H9 (cell line): ENCODE results near the gene BEX1. TPM values are rescaled to one million over a fixed set of nuclear protein-coding genes. Genes with fewer than 3 reads are reported as not detected.

Source experiments
- DNase-seq: peaks from one replicate; pipeline ENCODE4 v3.0.0-alpha.2; 2017
- H2AFZ ChIP-seq: one replicate; pipeline ENCODE4 v1.6.1; 2013; ENCODE audit warnings: mild to moderate bottlenecking, low read length, control low read depth, moderate library complexity
- H2AK5ac ChIP-seq: 2 replicates; pipeline ENCODE4 v1.6.1; 2013; ENCODE audit warnings: low read length, control low read depth, mixed read lengths; ENCODE audit not compliant: insufficient read length
- H2BK120ac ChIP-seq: one replicate; pipeline ENCODE4 v1.6.1; 2013; ENCODE audit warnings: low read depth, mild to moderate bottlenecking, low read length, control low read depth, inconsistent platforms; ENCODE audit not compliant: poor library complexity, severe bottlenecking
- H2BK12ac ChIP-seq: 2 replicates; pipeline ENCODE4 v1.6.1; 2013; ENCODE audit warnings: low read length, control low read depth, mixed read lengths, low read depth; ENCODE audit not compliant: insufficient read length
- H2BK15ac ChIP-seq: 2 replicates; pipeline ENCODE4 v1.6.1; 2013; ENCODE audit warnings: low read depth, low read length, control low read depth
- H2BK20ac ChIP-seq: one replicate; pipeline ENCODE4 v1.6.1; 2013; ENCODE audit warnings: low read depth, mild to moderate bottlenecking, low read length, control low read depth, inconsistent platforms; ENCODE audit not compliant: poor library complexity, severe bottlenecking
- H2BK5ac ChIP-seq: 2 replicates; pipeline ENCODE4 v1.6.1; 2013; ENCODE audit warnings: low read length, control low read depth, mixed read lengths; ENCODE audit not compliant: insufficient read length
- H3K14ac ChIP-seq: 2 replicates; pipeline ENCODE4 v1.6.1; 2013; ENCODE audit warnings: low read length, control low read depth; ENCODE audit not compliant: insufficient read depth
- H3K18ac ChIP-seq: 2 replicates; pipeline ENCODE4 v1.6.1; 2013; ENCODE audit warnings: low read depth, mild to moderate bottlenecking, mixed read lengths, low read length, control low read depth; ENCODE audit not compliant: insufficient read length
- H3K23ac ChIP-seq: 2 replicates; pipeline ENCODE4 v1.6.1; 2013; ENCODE audit warnings: low read length, control low read depth, mixed read lengths, low read depth; ENCODE audit not compliant: insufficient read length
- H3K23me2 ChIP-seq: 2 replicates; pipeline ENCODE4 v1.6.1; 2013; ENCODE audit warnings: low read depth, mild to moderate bottlenecking, mixed read lengths, low read length, control low read depth; ENCODE audit not compliant: insufficient read length, poor library complexity, severe bottlenecking
- H3K27ac ChIP-seq: 2 replicates; pipeline ENCODE4 v1.5.1; 2013; ENCODE audit warnings: low read length, control low read depth, mixed read lengths, low read depth; ENCODE audit not compliant: insufficient read length
- H3K27me3 ChIP-seq: 2 replicates; pipeline ENCODE4 v1.6.1; 2013; ENCODE audit warnings: low read length, control low read depth, inconsistent platforms; ENCODE audit not compliant: insufficient read depth
- H3K4ac ChIP-seq: 2 replicates; pipeline ENCODE4 v1.6.1; 2013; ENCODE audit warnings: low read depth, mild to moderate bottlenecking, control low read depth, inconsistent platforms, low read length, moderate library complexity
- H3K4me1 ChIP-seq: 2 replicates; pipeline ENCODE4 v1.6.1; 2013; ENCODE audit warnings: low read length, control low read depth, inconsistent platforms; ENCODE audit not compliant: insufficient read depth
- H3K4me2 ChIP-seq: 2 replicates; pipeline ENCODE4 v1.6.1; 2013; ENCODE audit warnings: low read length, control low read depth, mixed read lengths; ENCODE audit not compliant: insufficient read length, insufficient read depth
- H3K56ac ChIP-seq: 2 replicates; pipeline ENCODE4 v1.6.1; 2013; ENCODE audit warnings: low read depth, mild to moderate bottlenecking, mixed read lengths, low read length, control low read depth; ENCODE audit not compliant: insufficient read length
- H3K79me1 ChIP-seq: 2 replicates; pipeline ENCODE4 v1.6.1; 2013; ENCODE audit warnings: low read depth, mild to moderate bottlenecking, moderate library complexity, low read length, control low read depth, inconsistent platforms; ENCODE audit not compliant: insufficient read depth, poor library complexity, severe bottlenecking
- H3K79me2 ChIP-seq: 2 replicates; pipeline ENCODE4 v1.6.1; 2013; ENCODE audit warnings: low read length, control low read depth, inconsistent platforms; ENCODE audit not compliant: insufficient read depth
- H3K9ac ChIP-seq: 2 replicates; pipeline ENCODE4 v1.6.1; 2013; ENCODE audit warnings: low read length, control low read depth, mixed read lengths; ENCODE audit not compliant: insufficient read length; ENCODE audit errors: extremely low read depth
- H3K9me3 ChIP-seq: one replicate; pipeline ENCODE4 v1.6.1; 2013; ENCODE audit warnings: low read depth, low read length, inconsistent platforms; ENCODE audit not compliant: control insufficient read depth
- H3T11ph ChIP-seq: one replicate; pipeline ENCODE4 v1.6.1; 2013; ENCODE audit warnings: mild to moderate bottlenecking, low read length, control low read depth, inconsistent platforms
- H4K20me1 ChIP-seq: one replicate; pipeline ENCODE4 v1.6.1; 2013; ENCODE audit not compliant: control insufficient read depth, insufficient read length, insufficient read depth
- H4K5ac ChIP-seq: 2 replicates; pipeline ENCODE4 v1.6.1; 2013; ENCODE audit warnings: low read depth, mild to moderate bottlenecking, mixed read lengths, low read length, control low read depth; ENCODE audit not compliant: insufficient read length
- H4K8ac ChIP-seq: replicated peaks from 2 replicates; pipeline ENCODE4 v1.6.1; 2013; ENCODE audit warnings: low read length, control low read depth, mixed read lengths, low read depth; ENCODE audit not compliant: insufficient read length
- H4K91ac ChIP-seq: 2 replicates; pipeline ENCODE4 v1.6.1; 2013; ENCODE audit warnings: low read depth, mild to moderate bottlenecking, moderate library complexity, mixed read lengths, low read length, control low read depth; ENCODE audit not compliant: insufficient read length
- H3K27ac Mint-ChIP-seq, 3 experiments: 2 replicates in 2 of 3; 3 replicates in 1 of 3; pipeline ENCODE4 v1.8.0; 2020 to 2021; ENCODE audit warnings: mixed read lengths in 3 of 3, mild to moderate bottlenecking in 1 of 3, moderate library complexity in 1 of 3
- H3K27me3 Mint-ChIP-seq: 2 replicates; pipeline ENCODE4 v1.8.0; 2021; ENCODE audit warnings: low read depth, mild to moderate bottlenecking, moderate library complexity, mixed read lengths
- H3K36me3 Mint-ChIP-seq, 3 experiments: 2 replicates in 2 of 3; 3 replicates in 1 of 3; pipeline ENCODE4 v1.8.0; 2020 to 2021; ENCODE audit warnings: low read depth in 3 of 3, mixed read lengths in 3 of 3; ENCODE audit not compliant: insufficient read depth in 1 of 3
- H3K4me1 Mint-ChIP-seq, 2 experiments: 2 replicates each; pipeline ENCODE4 v1.8.0; 2020; ENCODE audit warnings: mixed read lengths in 2 of 2
- H3K4me3 Mint-ChIP-seq, 2 experiments: 2 replicates in 1 of 2; 3 replicates in 1 of 2; pipeline ENCODE4 v1.8.0; 2020 to 2021; ENCODE audit warnings: mild to moderate bottlenecking in 2 of 2, mixed read lengths in 2 of 2, moderate library complexity in 1 of 2
- H3K9me3 Mint-ChIP-seq, 2 experiments: 2 replicates in 1 of 2; 3 replicates in 1 of 2; pipeline ENCODE4 v1.8.0; 2020; ENCODE audit warnings: mild to moderate bottlenecking in 2 of 2, mixed read lengths in 2 of 2, moderate library complexity in 1 of 2
- WGBS: extraction: QIAGEN DNeasy Blood & Tissue Kit; methylation state at CpG from one replicate; pipeline ENCODE4 v1.1.7; 2013; ENCODE audit warnings: missing lambda C conversion rate, low lambda C conversion rate, mixed read lengths; ENCODE audit not compliant: insufficient read length; ENCODE audit errors: extremely low coverage; 5-methylcytosine and 5-hydroxymethylcytosine counted together
- total RNA-seq: library from RNA; stranded (reverse); gene quantifications from 2 replicates; pipeline ENCODE4 v1.2.1, GENCODE V29; 2021
- TF ChIP-seq, protein P1 (sequence below): fragments of 200-600 bp; sonication (generic); conservative IDR thresholded peaks from 3 replicates; pipeline ENCODE4 v1.8.0; 2021; ENCODE audit warnings: antibody characterized with exemption, mild to moderate bottlenecking

The BEX1 gene
- total RNA-seq, 1 experiment from 2014 or later, result 51.7 TPM

DNA sequence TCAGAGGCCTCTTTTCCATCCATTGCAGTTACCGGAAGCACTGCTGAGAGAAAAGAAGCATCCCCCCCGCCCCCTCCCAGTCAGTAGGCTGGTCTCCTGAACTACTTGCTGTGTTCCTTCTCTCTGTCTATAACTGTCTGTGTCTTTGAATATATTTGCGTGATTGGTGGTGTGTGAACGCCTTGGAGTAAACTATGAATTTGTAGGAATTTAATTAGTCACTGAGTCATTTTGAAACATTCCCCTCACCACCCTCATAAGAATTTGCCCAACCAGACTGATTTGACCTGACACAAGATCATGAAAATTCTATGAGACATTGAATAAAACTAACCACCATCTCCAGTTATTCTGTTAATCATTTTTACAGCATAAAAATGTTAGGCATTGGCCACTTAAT, 35.7 kb upstream of the BEX1 start:
- H3K36me3 Mint-ChIP-seq, result no peaks in the 10 kb centered on the region; a peak in 2 of 7 replicates
- Histone ChIP-seq H3K4me1 (no peaks in the 10 kb centered on the region), H4K20me1 (no peaks in the 10 kb centered on the region), H2BK20ac (no peak overlapping the region), H3K4ac (no peak overlapping the region), H3K9me3 (peaks cover 10% of the 10 kb centered on the region), H3K23ac (no peak overlapping the region), H2BK15ac (no peak overlapping the region), H3K56ac (no peak overlapping the region), H2AK5ac (no peak overlapping the region), H3K27ac (no peak overlapping the region), H3K23me2 (no peaks in the 10 kb centered on the region), H2BK5ac (no peak overlapping the region), H4K5ac (no peak overlapping the region), H3K79me1 (no peaks in the 10 kb centered on the region), H2AFZ (no peak overlapping the region), H3K27me3 (no peaks in the 10 kb centered on the region), H2BK120ac (no peak overlapping the region), H4K8ac (no peak overlapping the region), H3K18ac (no peak overlapping the region), H4K91ac (no peak overlapping the region), H3K14ac (no peak overlapping the region), H3T11ph (no peak overlapping the region), H2BK12ac (no peak overlapping the region), H3K9ac (no peak overlapping the region), H3K79me2 (no peaks in the 10 kb centered on the region), H3K4me2 (no peak overlapping the region)
- peaks cover 11 to 12% of the 10 kb centered on the region in 2 experiments for H3K4me1 Mint-ChIP-seq
- H3K9me3 Mint-ChIP-seq, result peaks cover 51 to 58% of the 10 kb centered on the region in 2 experiments
- H3K27ac Mint-ChIP-seq, result no peak overlapping the region
- no peaks in the 10 kb centered on the region for H3K27me3 Mint-ChIP-seq
- H3K4me3 Mint-ChIP-seq, result no peak overlapping the region
- WGBS, result no CpG with 5 or more reads among the region's 4 CpGs
- no peak for DNase-seq
- TF ChIP-seq, protein P1, sequence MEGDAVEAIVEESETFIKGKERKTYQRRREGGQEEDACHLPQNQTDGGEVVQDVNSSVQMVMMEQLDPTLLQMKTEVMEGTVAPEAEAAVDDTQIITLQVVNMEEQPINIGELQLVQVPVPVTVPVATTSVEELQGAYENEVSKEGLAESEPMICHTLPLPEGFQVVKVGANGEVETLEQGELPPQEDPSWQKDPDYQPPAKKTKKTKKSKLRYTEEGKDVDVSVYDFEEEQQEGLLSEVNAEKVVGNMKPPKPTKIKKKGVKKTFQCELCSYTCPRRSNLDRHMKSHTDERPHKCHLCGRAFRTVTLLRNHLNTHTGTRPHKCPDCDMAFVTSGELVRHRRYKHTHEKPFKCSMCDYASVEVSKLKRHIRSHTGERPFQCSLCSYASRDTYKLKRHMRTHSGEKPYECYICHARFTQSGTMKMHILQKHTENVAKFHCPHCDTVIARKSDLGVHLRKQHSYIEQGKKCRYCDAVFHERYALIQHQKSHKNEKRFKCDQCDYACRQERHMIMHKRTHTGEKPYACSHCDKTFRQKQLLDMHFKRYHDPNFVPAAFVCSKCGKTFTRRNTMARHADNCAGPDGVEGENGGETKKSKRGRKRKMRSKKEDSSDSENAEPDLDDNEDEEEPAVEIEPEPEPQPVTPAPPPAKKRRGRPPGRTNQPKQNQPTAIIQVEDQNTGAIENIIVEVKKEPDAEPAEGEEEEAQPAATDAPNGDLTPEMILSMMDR, result no peak
